DND-41 (cell line): Measurements from ENCODE around the gene ARMH3.

ENCODE experiments used
- ATAC-seq: fragments of 200-7000 bp; cut with Tn5 transposase; 3 replicates; pipeline ENCODE4 v1.9.1; 2021; ENCODE audit warnings: low read depth; ENCODE audit not compliant: insufficient read depth
- DNase-seq: peaks from one replicate; pipeline ENCODE4 v3.0.0-alpha.2; 2020
- H2AFZ ChIP-seq: 2 replicates; pipeline ENCODE4 v1.6.0; 2012; ENCODE audit warnings: low read depth, low read length
- H3K27ac ChIP-seq: 2 replicates; pipeline ENCODE4 v1.5.1; 2012; ENCODE audit warnings: low read length, inconsistent platforms
- H3K27me3 ChIP-seq: fragments of 200-600 bp; sonication (generic); 2 replicates; pipeline ENCODE4 v1.6.0; 2012; ENCODE audit warnings: low read length, mild to moderate bottlenecking, inconsistent platforms; ENCODE audit not compliant: insufficient read depth, poor library complexity
- H3K36me3 ChIP-seq: 2 replicates; pipeline ENCODE4 v1.5.1; 2012; ENCODE audit warnings: low read length, inconsistent platforms; ENCODE audit not compliant: insufficient read depth
- H3K4me1 ChIP-seq: 2 replicates; pipeline ENCODE4 v1.5.1; 2012; ENCODE audit warnings: mild to moderate bottlenecking, low read length; ENCODE audit not compliant: insufficient read depth
- H3K4me2 ChIP-seq: 2 replicates; pipeline ENCODE4 v1.6.0; 2012; ENCODE audit warnings: mild to moderate bottlenecking, moderate library complexity, low read length, inconsistent platforms; ENCODE audit not compliant: insufficient read depth
- H3K4me3 ChIP-seq, 2 experiments: fragments of 200-600 bp in 1 of 2; shearing (Covaris generic) in 1 of 2; 2 replicates each; pipeline ENCODE4 v1.5.1; 2012 to 2016; ENCODE audit warnings: inconsistent platforms in 2 of 2, low read length in 2 of 2, mild to moderate bottlenecking in 2 of 2, low read depth in 1 of 2, moderate library complexity in 1 of 2
- H3K79me2 ChIP-seq: 2 replicates; pipeline ENCODE4 v1.6.0; 2012; ENCODE audit warnings: low read length, inconsistent platforms; ENCODE audit not compliant: insufficient read depth
- H3K9ac ChIP-seq: 2 replicates; pipeline ENCODE4 v1.6.0; 2012; ENCODE audit warnings: low read depth, mild to moderate bottlenecking, inconsistent platforms, low read length, moderate library complexity
- H3K9me3 ChIP-seq: 2 replicates; pipeline ENCODE4 v1.5.1; 2012; ENCODE audit warnings: low read length, moderate library complexity, mild to moderate bottlenecking, inconsistent platforms; ENCODE audit not compliant: insufficient read depth, severe bottlenecking
- H4K20me1 ChIP-seq: 2 replicates; pipeline ENCODE4 v1.6.0; 2012; ENCODE audit warnings: low read length; ENCODE audit not compliant: insufficient read depth
- EZH2 ChIP-seq: IDR thresholded peaks from 3 replicates; pipeline ENCODE4 v1.6.1; 2012; ENCODE audit warnings: borderline replicate concordance, low read depth, mild to moderate bottlenecking, moderate library complexity, low read length, inconsistent platforms; ENCODE audit not compliant: severe bottlenecking
- TF ChIP-seq, protein P1 (sequence below): IDR thresholded peaks from 2 replicates; pipeline ENCODE4 v1.5.1; 2012; ENCODE audit warnings: borderline replicate concordance, low read length, moderate library complexity, mild to moderate bottlenecking; ENCODE audit not compliant: poor library complexity, severe bottlenecking; ENCODE audit errors: extremely low read depth

ARMH3 gene

GRCh38 chr10:101829561-101830315, 226.2 kb downstream of the ARMH3 start:
- Histone ChIP-seq H3K9ac (peak overlapping the region; percentile 66; the same call in 1 of the 2 replicates), H3K79me2 (no peaks in the 10 kb centered on the region), H3K4me3 (peak overlapping the region in 1 of 2 experiments; percentile 64; a peak in 1 of 4 replicates), H3K36me3 (no peaks in the 10 kb centered on the region), H3K4me2 (peak overlapping the region; percentile 92; the same call in 1 of the 2 replicates), H3K27me3 (no peaks in the 10 kb centered on the region), H2AFZ (peak overlapping the region; percentile 85), H3K9me3 (no peaks in the 10 kb centered on the region), H3K4me1 (peaks cover 35% of the 10 kb centered on the region), H3K27ac (peak overlapping the region; percentile 80), H4K20me1 (peaks cover 3% of the 10 kb centered on the region; the same call in 1 of the 2 replicates)
- TF ChIP-seq EZH2, result no peak
- DNase-seq (no peak), ATAC-seq (no peak)

- no peaks in the 10 kb centered on the region for H3K79me2 ChIP-seq
- H3K27me3 ChIP-seq, result no peaks in the 10 kb centered on the region
- no peak for ATAC-seq
- H3K9me3 ChIP-seq, result no peaks in the 10 kb centered on the region
- H3K27ac ChIP-seq, result no peak overlapping the region
- no peak for DNase-seq
- TF ChIP-seq, protein P1, sequence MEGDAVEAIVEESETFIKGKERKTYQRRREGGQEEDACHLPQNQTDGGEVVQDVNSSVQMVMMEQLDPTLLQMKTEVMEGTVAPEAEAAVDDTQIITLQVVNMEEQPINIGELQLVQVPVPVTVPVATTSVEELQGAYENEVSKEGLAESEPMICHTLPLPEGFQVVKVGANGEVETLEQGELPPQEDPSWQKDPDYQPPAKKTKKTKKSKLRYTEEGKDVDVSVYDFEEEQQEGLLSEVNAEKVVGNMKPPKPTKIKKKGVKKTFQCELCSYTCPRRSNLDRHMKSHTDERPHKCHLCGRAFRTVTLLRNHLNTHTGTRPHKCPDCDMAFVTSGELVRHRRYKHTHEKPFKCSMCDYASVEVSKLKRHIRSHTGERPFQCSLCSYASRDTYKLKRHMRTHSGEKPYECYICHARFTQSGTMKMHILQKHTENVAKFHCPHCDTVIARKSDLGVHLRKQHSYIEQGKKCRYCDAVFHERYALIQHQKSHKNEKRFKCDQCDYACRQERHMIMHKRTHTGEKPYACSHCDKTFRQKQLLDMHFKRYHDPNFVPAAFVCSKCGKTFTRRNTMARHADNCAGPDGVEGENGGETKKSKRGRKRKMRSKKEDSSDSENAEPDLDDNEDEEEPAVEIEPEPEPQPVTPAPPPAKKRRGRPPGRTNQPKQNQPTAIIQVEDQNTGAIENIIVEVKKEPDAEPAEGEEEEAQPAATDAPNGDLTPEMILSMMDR, result no peak
- TF ChIP-seq EZH2, result no peak
- H3K4me2 ChIP-seq, result no peak overlapping the region
- peaks cover 31% of the 10 kb centered on the region for H3K4me1 ChIP-seq
- H3K4me3 ChIP-seq, result no peak overlapping the region
- peaks cover 3% of the 10 kb centered on the region; the same call in 1 of the 2 replicates for H4K20me1 ChIP-seq
- no peaks in the 10 kb centered on the region for H3K36me3 ChIP-seq
- no peak overlapping the region for H3K9ac ChIP-seq
- no peak overlapping the region for H2AFZ ChIP-seq
Observed at GRCh38 chr10:101828766-101829551, 227.0 kb downstream of the ARMH3 start.

GRCh38 chr10:101827919-101828600, 227.9 kb downstream of the ARMH3 start:
- H3K4me3 ChIP-seq, result no peak overlapping the region
- H4K20me1 ChIP-seq, result peaks cover 3% of the 10 kb centered on the region; the same call in 1 of the 2 replicates
- no peaks in the 10 kb centered on the region for H3K36me3 ChIP-seq
- peaks cover 31% of the 10 kb centered on the region for H3K4me1 ChIP-seq
- no peaks in the 10 kb centered on the region for H3K9me3 ChIP-seq
- no peak for ATAC-seq
- TF ChIP-seq, protein P1, result no peak
- no peak for TF ChIP-seq EZH2
- H3K27me3 ChIP-seq, result no peaks in the 10 kb centered on the region
- no peak overlapping the region for H3K9ac ChIP-seq
- no peak for DNase-seq
- no peak overlapping the region for H2AFZ ChIP-seq
- H3K79me2 ChIP-seq, result no peaks in the 10 kb centered on the region
- H3K27ac ChIP-seq, result no peak overlapping the region
- no peak overlapping the region for H3K4me2 ChIP-seq
